Activated CD8-positive, alpha-beta memory T cell treated with anti-CD3 and anti-CD28 coated beads, Interleukin-2, amount 50 U/mL, for 24 hours (primary cell): ENCODE results near the gene ANAPC2.
"Not testable (repeated sequence)": the region's sequence is repeated elsewhere in the genome, so short reads cannot be mapped to it uniquely, and the experiment has no call there.

Experiments used
- DNase-seq: peaks from one replicate; pipeline ENCODE4 v3.0.0-alpha.2; 2020; ENCODE audit errors: extremely low read depth

Gene ANAPC2

DNA sequence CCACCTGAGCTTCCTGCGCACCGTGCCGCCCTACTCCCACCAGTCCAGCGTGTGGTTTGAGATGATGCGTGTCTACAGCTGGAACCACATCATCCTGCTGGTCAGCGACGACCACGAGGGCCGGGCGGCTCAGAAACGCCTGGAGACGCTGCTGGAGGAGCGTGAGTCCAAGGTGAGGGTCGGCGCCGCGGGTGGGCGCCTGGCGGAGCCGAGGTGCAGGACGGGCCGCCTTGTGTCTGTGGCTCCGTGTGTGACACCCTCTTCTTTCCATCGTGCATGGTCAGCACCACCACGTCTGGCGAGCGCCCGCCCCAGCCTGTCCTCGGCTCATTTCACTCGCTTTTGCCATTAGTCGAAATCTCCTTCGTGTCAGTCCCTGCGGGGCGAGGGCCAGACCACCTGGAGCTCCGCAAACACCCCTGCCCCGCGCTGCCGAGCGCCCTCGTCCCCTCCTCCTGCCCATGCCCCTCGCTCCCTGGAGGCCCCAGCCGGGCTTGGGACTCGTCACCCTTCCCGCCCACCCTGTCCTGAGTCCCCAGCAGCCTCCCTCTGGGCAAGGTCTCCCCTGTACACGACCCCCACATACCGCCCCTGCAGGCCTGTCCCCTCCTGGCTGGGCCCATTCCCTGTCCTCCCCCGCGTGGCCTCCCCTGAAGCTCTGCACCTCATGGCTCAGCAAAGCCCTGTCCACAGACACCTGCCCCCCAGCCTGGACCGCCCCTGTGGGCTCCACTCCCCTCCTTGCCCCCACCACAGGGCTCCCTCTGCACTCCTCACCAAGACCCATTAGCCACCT lies 42.4 kb downstream of the ANAPC2 start:
- DNase-seq: no peak

DNA sequence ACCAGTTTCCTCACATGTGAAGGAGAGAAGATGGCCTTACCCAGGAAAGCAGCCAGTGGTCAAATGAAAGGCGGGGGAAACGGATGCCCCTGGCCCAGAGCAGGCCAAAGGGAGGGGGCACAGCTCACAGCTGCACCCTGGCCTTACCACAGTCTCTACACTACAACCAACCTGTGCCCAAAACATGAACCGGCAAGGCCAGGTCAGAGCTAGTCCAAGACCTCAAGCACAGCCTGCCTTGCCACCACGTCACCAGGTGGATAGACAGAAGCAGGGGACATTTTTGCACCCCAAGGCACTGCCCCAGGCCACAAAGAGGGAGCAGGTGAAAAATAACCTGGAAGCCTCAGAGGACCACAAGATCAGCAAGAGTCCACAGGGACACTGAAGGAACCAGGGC lies 44.9 kb downstream of the ANAPC2 start:
- no peak for DNase-seq

DNA sequence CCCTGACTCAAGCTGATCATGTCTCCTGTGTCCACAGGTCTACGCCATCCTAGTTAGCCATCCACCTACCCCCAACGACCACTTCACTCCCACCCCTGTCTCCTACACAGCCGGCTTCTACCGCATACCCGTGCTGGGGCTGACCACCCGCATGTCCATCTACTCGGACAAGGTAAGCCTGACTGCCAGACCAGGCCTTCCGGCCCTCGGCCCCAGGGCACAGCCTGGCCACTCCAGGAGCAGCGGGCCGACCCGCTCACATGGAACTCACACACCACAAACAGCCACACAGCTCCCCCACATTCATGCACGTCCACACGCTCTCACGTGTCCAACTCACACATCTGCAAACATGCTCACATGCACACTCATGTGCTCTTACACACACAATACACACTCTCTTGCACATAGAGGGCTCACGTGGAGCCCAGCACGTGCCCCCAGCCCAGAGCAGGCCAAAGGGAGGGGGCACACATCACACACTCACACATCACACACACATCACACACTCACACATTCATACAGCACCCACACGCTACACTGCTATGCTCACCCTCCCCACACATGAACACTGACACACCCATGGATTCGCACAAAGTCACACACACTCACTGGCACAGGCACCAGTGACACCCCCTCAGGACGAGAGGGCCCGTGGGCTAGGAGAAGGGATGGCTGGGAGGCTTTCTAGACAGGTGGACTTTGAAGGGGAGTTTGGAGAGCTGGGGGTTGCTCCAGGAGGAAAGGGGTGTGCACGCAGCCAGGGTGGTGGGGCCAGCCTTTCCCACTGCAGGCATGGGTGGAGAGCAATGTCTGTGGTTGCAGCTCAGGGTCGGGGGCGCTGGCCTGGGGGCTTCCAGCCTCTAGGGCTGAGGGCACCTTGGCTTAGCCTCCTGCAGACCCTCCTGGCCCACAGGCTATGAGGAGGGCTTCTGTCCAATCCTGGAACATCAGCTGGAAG lies 46.1 kb downstream of the ANAPC2 start:
- no peak for DNase-seq

DNA sequence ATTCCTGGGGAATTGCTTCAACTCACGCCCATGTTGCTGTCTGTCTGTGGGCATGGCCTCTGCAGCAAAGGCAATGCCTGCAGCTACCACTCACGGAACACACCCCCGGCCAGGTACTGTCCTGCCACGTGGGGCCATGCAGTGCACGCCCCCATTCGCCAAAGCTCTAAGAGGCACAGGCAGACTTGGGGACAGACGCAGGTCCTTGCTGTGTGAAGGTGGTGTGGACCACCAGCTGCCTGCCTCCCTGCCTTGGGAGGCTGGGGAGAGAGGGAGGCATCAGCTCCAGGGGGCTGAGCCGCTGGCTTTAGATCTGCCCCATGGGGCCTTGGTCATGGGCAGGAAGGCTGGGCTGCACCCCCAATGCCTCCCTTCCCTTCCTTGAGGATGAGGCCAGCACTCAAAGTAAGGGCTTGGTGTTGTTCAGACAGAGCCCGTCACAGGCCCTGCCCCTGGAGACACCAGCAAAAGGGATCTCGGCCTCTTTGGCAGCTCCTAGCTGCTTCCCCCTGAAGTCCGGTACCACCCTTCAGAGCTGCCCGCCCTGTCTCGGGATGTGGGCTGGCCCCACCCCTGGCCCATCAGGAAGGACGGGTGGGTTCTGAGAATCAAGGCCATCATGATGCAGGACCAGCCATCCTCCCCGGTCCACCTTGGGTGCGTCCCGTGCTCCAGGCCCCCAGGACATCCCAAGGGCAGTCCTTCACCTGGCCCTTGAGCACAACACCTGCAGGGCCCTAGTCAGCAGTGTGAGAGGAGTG lies 47.1 kb downstream of the ANAPC2 start:
- no peak for DNase-seq

DNA sequence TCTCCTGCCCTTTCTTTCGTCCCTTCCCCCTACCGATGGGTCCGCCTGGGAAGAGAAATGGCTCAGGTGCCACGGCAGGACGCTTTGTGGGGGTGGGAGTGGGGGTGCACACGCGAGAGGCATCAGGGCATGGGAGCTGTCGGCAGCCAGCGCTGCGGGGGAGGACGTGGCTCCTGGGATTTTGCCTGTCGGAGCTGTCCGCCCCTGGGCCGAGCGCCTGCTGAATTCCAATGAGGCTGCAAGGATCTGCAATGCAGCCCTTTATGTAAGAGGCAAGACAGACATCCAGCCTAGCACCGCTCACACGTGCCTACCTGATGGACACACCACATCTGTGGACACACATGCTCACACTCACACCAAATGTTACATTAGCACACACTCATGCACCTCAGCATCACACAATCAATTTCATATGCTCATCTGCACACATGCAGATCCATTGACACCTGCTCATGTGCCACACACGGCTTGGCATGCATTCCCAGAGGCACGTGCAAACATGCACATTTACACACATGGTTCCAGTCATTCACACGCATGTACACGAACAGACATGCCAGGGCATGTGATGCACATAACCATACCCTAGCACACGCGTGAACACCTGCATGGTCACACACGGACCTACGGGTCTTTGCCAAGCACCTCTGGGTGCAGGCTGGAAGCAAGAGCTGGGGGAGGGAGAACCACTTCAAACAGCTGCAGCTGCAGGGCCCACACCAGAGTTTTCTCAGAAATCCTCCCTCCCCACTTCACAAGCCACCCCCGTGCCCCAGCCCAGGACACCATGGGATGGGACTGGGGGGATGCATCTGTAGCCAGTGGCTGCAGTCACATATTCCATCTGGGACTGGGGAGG lies 48.0 kb downstream of the ANAPC2 start:
- no peak for DNase-seq

DNA sequence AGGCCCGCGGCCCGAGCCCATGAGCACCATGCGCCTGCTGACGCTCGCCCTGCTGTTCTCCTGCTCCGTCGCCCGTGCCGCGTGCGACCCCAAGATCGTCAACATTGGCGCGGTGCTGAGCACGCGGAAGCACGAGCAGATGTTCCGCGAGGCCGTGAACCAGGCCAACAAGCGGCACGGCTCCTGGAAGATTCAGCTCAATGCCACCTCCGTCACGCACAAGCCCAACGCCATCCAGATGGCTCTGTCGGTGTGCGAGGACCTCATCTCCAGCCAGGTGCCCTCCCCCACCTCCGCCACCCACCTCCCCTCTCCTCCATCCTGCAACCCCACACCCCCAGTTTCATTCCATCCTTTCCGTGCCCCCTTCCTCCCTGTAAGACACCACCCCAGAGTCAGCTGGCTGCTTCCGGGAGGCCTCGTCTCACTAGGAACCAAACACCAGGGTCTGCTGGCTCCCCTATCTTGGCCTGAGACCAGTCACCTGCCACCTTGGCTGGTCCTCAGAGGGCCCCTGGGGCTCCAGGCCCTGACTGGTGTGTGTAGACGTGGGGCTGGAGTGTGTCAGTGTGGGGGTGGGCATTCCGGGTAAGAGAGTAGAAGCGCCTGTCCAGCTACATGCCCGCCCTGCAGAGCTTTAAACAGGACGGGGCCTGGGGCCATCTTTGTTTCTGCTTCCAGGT lies 48.8 kb downstream of the ANAPC2 start:
- no peak for DNase-seq

DNA sequence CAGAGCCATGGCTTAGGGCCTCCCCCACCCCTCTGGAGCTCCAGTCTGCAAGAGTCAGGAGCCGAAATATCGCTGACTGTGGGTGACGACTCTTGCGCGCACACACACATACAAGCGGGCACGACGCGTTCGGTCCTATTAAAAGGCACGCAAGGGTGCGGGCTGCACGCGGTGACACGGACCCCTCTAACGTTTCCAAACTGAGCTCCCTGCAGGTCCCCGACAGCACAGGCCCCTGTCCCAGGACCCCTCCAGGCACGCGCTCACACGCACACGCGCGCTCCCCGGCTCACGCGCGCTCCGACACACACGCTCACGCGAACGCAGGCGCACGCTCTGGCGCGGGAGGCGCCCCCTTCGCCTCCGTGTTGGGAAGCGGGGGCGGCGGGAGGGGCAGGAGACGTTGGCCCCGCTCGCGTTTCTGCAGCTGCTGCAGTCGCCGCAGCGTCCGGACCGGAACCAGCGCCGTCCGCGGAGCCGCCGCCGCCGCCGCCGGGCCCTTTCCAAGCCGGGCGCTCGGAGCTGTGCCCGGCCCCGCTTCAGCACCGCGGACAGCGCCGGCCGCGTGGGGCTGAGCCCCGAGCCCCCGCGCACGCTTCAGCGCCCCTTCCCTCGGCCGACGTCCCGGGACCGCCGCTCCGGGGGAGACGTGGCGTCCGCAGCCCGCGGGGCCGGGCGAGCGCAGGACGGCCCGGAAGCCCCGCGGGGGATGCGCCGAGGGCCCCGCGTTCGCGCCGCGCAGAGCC lies 49.5 kb downstream of the ANAPC2 start, which contains the start of gene GRIN1:
GRIN1 (plus strand) TSS at position 433 of the 746 bp plus-strand sequence. CDS start 333 bp downstream, outside the sequence.
- DNase-seq: no peak

DNA sequence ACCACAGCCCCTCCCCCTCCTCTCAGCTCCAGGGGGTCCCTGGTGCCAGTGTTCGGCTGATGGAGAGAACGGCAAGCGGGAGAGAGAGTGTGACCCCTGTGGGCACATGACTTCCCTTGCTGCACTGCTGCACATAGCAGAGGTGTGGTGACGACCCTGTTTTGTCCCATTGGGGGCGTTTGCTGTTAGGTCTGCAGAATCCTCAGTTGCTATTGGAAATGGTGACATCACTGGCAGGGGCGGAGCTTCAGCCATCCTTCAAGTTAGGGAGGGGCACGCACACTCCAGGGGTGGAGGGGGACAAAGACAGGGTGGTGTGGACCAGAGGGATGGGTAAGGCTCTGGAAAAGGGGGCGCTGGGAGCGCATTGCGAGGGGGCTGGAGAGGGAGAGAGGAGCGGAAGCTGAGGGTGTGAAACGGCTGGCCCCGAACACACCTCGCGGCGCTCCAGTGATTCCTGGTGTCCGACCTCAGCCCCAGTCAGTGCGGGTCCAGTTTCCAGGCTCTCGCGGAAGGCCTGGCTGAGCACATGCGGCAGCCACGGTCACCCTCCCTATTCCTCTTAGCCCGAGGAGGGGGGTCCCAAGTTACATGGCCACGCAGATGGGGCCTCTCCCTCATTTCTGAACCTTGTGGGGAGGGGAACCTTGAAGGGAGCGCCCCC lies 50.2 kb downstream of the ANAPC2 start:
- no peak for DNase-seq

DNA sequence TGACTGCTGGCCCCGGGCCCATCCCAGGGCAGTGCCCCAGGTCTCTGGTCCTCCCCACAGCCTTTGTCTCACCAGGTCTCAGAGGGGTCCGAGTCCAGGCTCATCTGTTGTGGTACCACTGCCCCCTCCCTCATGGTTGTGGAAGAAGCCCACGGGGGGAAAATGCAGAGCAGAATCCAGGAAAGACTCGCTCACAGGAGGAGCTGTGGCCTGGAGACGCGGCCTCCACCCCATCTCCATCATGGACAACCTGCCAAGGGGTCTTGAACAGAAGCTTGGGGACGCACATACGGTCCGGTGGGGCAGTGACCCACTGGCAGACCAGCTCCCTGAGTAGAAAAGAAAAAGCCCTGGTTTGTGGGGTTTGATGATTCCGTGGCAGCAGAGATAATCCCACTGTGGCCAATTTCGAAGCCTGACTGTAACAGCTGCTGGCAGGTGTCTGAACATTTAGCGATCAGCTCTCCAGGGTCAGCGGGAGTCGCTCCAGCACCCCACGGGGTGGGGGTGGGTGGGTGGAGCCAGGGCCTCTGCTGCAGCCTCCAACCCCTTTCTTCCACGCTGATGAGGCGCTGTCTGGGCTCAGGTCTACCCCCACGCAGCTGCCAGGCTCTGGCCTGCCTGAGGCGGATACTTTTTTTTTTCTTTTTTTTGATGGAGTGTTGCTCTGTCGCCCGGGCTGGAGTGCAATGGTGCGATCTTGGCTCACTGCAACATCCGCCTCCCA lies 51.3 kb downstream of the ANAPC2 start:
- no peak for DNase-seq

DNA sequence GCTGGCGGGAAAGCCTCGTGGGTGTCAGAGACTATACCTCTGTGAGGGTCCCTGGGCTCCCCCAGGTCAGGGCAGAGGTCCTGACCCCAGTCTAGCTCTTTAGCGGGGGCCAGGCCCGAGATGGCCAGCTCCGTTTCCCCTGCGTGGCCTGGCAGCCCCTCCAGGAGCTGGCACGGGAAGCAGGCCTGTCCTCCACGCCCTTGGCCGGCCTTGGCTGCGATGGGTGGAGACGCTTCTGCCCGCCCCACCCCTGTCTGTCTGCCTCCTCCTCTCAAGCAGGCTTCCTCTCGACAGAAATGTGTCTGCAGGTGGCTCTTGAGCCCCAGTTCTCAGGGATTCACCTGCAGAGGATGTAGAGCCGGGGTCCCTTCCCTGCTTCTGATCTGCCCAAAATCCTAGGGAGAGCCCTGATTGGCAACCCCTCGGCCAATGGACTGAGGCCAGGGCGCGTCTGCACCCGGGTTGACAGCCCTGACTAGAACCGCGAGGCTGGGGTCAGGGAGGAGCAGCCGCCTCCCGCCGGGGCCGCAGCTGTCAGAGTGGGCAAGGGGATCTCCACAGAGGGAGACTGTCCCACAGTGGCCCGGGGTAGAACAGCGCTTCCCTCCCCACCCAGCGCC lies 52.0 kb downstream of the ANAPC2 start:
- DNase-seq: no peak

DNA sequence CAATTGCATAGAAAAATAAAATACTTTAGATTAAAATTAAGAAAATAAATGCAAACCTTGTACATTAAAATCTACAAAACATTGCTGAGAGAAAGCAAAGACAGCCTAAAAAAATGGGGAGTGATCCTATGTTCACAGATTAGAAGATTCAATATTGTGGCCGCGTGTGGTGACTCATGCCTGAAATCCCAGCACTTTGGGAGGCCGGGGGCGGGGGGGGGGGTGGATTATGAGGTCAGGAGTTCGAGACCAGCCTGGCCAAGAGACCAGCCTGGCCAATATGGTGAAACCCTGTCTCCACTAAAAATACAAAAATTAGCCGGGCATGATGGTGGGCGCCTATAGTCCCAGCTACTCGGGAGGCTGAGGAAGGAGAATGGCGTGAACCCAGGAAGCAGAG lies 53.2 kb downstream of the ANAPC2 start:
- not testable (repeated sequence) for DNase-seq

DNA sequence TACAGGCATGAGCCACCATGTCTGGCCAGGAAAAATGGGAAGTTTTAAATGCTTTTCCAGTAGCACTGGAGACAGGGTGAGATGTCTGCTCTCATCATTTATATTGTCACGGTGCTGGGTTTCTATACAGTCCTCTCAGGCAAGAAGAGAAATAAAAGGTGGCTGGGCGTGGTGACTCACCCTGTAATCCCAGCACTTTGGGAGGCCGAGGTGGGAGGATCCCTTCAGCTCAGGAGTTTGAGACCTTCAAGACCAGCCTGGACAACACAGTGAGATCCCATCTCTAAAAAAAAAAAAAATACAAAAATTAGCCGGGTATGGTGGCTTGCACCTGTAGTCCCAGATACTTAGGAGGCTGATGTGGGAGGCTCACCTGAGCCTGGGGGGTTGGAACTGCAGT lies 54.2 kb downstream of the ANAPC2 start:
- no peak for DNase-seq

DNA sequence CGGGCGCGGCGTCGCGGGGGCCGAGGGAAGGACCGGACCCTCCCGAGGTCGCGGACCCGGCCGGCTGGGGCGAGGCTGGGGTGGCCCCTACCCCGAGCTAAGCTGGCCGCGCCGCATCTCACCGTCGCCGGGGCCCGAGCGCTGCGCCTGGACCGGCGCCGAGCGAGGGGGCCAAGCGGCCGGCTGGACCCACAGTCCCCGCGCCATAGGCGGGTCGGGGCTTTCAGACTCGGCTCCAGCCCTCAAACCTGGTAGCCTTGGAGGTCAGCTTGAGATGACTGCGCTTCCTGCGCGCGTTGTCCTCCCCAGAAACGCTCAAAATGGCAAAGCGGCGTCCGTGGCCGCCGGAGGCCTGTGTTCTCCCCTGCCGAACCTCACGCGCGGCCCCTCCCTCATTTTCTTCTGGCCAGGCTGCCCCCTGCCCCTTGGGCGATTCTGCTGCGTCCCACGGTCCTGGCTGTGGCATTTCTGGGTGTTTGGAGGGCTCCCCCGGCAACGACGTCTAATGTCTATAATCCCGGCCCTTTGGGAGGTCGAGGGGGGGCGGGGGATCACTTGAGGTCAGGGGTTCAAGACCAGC lies 58.1 kb downstream of the ANAPC2 start:
- DNase-seq: no peak

DNA sequence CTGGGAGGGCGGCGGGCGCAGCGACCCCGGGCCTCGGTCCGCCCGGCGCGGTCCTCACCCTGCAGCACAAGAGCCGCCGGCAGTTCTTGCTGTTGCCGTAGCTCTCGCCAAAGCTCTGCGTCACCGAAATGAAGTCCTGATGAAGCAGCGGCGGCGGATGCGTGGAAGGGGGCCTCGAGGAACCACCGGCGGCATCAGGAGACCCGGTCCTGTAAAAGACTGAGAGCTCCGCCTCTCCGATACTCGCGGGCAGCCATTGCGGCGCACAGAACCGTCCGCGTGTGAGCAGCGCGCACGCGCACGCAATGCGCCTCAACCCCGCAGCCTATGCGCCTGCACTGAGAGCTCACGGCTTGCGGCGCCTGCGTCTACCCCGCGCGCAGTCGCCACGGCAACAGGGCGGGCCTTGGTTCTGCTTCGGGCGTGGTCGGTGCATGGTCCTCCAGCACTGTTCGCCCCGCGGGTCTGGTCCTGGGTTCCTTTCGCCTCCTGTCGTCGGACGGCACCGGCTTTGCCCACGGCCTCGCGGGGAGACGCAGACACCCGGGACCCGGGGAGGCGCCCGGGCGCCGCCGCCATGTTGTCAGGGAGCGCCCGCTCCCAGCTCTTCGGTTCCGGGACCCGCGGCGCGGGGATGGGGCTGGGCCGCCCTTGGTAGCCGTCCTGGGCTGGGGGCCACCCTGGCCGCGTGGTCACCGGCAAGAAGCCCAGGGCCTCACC lies 58.7 kb downstream of the ANAPC2 start:
- peak; percentile 74 for DNase-seq

DNA sequence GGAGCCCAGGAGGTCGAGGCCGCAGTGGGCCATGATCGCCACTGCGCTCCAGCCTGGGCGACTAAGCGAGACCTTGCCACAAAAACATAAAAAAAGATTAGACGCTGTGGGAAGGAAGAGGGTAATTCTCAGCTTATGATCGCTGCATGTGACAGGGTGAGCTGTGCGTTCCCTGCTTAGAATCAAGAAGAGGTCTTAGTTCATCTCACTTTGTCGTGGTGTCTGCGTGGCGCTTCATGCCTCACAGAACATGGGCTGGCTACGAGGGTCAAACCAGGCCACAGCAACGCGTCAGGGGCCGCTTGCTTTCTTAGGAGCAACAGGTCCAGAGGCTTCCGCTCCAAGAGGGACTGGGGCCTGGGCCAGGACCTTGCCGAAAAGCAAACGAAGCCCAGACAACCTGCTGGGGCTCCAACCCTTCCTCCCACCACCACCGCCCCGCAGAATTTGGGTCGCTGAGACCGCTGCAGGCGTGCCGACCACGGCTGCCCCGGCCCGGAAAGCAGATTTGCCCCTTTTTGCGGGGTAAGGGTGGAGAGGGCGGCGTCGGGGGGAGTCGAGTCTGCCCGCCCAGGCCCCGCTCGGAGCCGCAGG lies 59.4 kb downstream of the ANAPC2 start:
- no peak for DNase-seq

DNA sequence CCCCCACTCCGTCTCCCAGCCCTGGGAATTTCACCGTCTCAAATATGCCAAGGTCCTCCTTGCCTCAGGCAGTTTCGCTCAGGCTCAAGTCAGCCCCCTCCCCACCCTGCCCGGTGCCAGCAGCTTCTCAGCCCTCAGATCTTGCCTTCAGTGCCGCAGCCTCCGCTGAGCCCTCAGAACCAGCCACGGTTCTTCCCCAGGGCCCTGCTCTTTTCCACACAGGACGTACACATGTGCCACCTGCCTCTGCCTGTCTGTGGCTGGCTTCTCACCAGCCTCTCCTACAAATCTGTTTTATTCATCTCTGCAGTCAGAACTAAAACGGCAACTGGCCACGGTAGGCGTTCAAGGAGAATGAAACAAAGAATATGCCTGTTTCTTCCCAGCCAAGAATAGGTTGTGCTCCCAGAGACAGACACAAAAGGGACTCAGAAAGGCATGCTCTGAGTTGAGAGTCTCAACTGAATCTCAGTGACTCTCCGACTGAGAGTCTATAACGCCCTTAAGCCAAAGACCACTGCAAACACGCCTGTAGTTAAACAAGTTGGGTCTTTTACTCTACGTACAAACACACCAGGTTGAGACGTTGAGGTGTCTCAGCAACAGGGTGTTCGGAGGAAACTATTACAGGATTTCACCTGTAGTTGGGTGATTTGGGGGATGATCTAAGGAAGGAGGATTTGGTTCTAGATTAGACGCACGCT lies 60.0 kb downstream of the ANAPC2 start:
- no peak for DNase-seq
